GM10248 (cell line): ENCODE results near the gene NLGN2.

Experiments used
- CTCF ChIA-PET: fragments of 300-600 bp; sonication (Branson Sonifier 250); formaldehyde crosslinking; extraction: SDS; loops from one replicate; lab custom pipeline; 2021; ENCODE audit warnings: antibody characterized with exemption; lab: Yijun Ruan, JAX
- POLR2A ChIA-PET: fragments of 350-650 bp; sonication (Branson Sonifier 250); formaldehyde crosslinking; extraction: SDS; loops from one replicate; lab custom pipeline; 2020; ENCODE audit warnings: antibody characterized with exemption; lab: Yijun Ruan, JAX
- DNase-seq: peaks from one replicate; pipeline ENCODE4 v3.0.0; 2012; ENCODE audit errors: extremely low spot score
- CTCF ChIP-seq: IDR thresholded peaks from 2 replicates; pipeline ENCODE4 v1.5.1; 2012; ENCODE audit warnings: mild to moderate bottlenecking, low read depth; ENCODE audit errors: extremely low read depth, missing control alignments, control extremely low read depth

The NLGN2 gene

GRCh38 chr17:7429722-7430121 lies 22.1 kb downstream of the NLGN2 start:
- CTCF ChIA-PET = no interaction called here
- no peak for TF ChIP-seq CTCF
- no peak for DNase-seq
- POLR2A ChIA-PET = no interaction called here

GRCh38 chr17:7431231-7431630 lies 23.6 kb downstream of the NLGN2 start:
- no peak for TF ChIP-seq CTCF
- ChIA-PET POLR2A (no interaction called here), CTCF (interaction anchor here (1.5 kb wide), 1 partner anchor 13 kb away, joined by 5 read pairs; no protein-coding TSS in a partner anchor)
- DNase-seq = no peak

GRCh38 chr17:7432296-7432695 lies 24.7 kb downstream of the NLGN2 start:
- ChIA-PET POLR2A (interaction anchor here (0.5 to 0.6 kb wide), 2 partner anchors 9 to 41 kb away, joined by 3 read pairs; no protein-coding TSS in a partner anchor), CTCF (interaction anchor here (0.8 to 1.5 kb wide), 4 partner anchors 12 to 151 kb away, joined by 3 to 5 read pairs (median 3); partner anchors contain the start of genes SENP3, SLC2A4 and SPEM1)
- no peak for TF ChIP-seq CTCF
- DNase-seq = no peak

- peak; percentile 17 for TF ChIP-seq CTCF
- CTCF ChIA-PET = interaction anchor here (0.8 to 5.3 kb wide), 19 partner anchors 10 to 251 kb away, joined by 3 to 43 read pairs (median 4); partner anchors contain the start of genes CHRNB1, POLR2A, SENP3 and SPEM2
- POLR2A ChIA-PET = interaction anchor here (0.5 to 1.8 kb wide), 4 partner anchors 32 to 110 kb away, joined by 3 to 12 read pairs (median 6); partner anchors contain the start of genes POLR2A and TMEM256
- peak; percentile 54 for DNase-seq
Measured at GRCh38 chr17:7435676-7436555, 28.3 kb downstream of the NLGN2 start.

- peak; percentile 71 for DNase-seq
- TF ChIP-seq CTCF = peak; percentile 92
- CTCF ChIA-PET = interaction anchor here (0.8 to 5.3 kb wide), 20 partner anchors 9 to 152 kb away, joined by 3 to 43 read pairs (median 4); partner anchors contain the start of genes CHRNB1, POLR2A, SENP3 and SPEM2
- POLR2A ChIA-PET = interaction anchor here (1.2 to 1.8 kb wide), 2 partner anchors 33 to 47 kb away, joined by 6 to 12 read pairs; partner anchors contain the start of genes POLR2A and TMEM256
Measured at GRCh38 chr17:7436556-7437368, 29.1 kb downstream of the NLGN2 start.
